Measurements from ENCODE around the gene MNT. TPM values are rescaled to one million over a fixed set of nuclear protein-coding genes. Genes with fewer than 3 reads are reported as not detected.

Gene MNT
- total and polyA plus RNA-seq, 2 donors, result 7.5 to 20.5 TPM

DNA sequence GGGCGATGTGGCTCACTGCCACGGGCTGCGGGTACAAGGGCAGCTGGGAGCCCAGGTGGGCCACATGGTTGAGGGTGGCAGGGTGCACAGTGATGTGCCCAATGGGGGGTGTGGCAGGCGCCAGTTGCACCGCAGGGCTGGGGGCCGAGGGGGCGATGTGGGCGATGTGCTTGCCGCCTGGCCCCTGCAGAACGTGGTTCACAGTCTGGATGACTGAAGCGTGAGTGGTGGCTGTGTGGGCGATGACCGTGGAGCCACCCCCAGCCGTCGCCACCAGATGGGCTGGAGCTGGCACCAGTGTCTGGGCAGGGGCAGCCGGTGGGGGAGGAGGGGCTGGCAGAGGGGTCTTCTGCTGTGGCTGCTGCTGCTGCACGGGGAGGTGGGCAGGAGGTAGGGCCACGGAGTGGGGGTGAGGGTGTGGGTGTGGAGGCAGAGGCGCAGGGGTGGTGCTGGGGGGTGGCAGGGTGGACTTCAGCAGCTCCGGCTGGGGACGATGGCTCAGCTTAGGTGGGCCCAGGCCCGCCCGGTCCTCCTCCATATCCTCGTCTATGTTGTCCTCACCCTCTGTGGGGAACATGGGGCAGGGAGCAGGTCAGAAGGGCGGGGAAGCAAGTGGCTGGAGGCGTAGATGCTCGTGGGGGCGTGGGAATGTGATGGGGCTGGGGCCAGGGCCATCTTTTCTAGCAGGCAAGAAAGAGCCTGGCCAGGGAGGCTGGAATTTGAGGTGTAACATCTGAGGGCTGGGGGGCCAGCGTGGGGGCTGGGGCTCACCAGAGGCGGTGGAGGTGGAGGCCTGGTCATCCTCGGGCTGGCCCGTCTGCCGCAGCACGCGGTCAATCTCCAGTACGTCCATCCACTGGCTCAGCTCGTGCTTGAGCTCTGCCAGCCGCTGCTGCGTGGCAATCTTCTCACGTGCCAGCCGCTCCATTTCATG lies 13.5 kb downstream of the MNT start:
- Histone ChIP-seq H3K4me1 (ENCODE audit: insufficient read depth) (no peaks in the 10 kb centered on the region), H3K4me3 (ENCODE audit: low read depth, low read length) (no peak overlapping the region), H3K36me3 (ENCODE audit: insufficient read depth) (peaks cover 2% of the 10 kb centered on the region), H3K27ac (ENCODE audit: low read depth) (no peak overlapping the region)
- 92% methylated on average over 41 of the region's 41 CpGs for WGBS
- DNase-seq (ENCODE audit: extremely low spot score), result no peak

DNA sequence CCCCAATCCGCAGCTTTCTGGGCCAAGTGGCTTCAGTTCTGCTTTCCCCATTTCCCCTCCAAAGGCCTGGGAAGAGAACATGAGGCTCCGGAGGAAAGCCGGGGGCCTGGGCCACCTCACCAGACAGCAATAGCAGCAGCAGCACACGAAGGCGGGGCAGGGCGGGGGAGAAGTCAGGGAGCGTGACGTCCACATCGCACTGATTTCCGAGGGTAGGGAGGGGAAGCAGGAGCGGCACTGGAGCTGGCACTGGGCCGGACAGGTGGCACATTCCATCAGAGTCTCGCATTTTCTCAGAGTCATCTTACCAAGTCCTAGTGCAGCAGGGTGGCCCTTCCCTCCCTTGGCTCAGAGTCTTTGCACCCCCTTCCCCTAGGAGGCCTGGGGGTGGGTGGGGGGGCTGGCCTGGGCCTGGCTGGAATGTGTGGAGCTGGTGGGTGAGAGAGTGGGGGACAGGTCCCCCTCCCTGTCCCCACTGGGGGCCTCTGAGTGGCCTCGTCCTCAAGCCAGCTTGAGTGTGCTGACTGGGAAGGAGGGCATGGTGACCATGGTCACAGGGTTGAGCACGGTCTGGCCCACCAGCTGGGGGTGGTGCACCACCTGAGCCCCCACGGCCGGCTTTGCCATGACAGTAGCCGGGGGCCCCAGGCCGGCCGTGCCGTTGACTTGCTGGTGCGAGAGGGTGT lies 14.3 kb downstream of the MNT start:
- 83% methylated on average over 22 of the region's 22 CpGs for WGBS
- Histone ChIP-seq H3K27ac (ENCODE audit: low read depth) (no peak overlapping the region), H3K4me1 (ENCODE audit: insufficient read depth) (no peaks in the 10 kb centered on the region), H3K36me3 (ENCODE audit: insufficient read depth) (peaks cover 2% of the 10 kb centered on the region), H3K4me3 (ENCODE audit: low read depth, low read length) (no peak overlapping the region)
- no peak for DNase-seq (ENCODE audit: extremely low spot score)

DNA sequence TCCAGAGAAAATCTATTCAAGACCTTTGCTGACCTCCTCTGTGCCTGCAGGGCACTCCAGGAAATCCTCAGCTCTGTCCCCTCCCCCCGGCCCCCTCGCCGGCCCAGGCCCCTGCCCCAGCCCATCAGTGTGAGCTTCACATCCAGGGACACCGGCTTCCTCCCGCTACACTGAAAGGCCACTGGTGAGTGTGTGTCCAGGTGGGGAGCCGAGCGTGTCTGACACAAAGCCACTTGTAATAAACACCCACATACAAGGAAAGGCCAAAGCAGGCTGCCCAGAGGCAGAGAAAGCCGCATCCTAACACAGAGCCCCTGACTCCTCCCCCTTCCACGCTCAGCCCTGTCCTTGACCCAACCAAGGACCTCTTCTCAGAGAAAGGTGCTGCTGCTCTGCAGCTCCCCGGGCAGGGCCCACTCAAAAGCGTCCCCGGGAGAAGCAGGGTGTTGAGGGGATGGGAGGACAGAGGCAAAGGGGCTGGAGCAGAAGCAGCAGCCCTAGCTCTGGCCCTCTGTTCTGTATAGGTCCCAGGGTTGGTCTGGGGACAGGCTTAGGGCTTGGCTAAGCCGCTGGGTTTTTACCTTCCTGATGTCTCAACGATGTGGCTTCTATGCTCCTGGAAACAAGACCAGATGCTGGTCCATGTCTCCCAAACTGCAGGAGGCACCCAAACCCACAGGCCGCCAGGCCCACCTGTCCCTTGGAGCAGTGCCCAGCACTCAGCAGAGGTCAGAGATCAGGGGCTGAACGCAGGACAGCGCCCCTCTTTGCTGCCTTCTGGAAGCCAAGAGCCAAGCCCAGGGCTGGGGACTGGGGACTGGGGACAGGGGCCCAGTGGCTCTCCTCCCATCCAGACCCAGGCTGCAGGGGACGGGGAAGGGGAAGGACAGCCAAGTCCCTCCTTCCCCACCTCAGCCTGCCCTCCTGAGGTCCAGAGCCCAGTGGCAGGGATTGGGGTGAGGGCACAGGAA lies 15.3 kb downstream of the MNT start:
- DNase-seq (ENCODE audit: extremely low spot score), result no peak
- Histone ChIP-seq H3K4me3 (ENCODE audit: low read depth, low read length) (no peak overlapping the region), H3K36me3 (ENCODE audit: insufficient read depth) (peaks cover 2% of the 10 kb centered on the region), H3K27ac (ENCODE audit: low read depth) (no peak overlapping the region), H3K4me1 (ENCODE audit: insufficient read depth) (no peaks in the 10 kb centered on the region)
- 69% methylated on average over 18 of the region's 18 CpGs for WGBS

DNA sequence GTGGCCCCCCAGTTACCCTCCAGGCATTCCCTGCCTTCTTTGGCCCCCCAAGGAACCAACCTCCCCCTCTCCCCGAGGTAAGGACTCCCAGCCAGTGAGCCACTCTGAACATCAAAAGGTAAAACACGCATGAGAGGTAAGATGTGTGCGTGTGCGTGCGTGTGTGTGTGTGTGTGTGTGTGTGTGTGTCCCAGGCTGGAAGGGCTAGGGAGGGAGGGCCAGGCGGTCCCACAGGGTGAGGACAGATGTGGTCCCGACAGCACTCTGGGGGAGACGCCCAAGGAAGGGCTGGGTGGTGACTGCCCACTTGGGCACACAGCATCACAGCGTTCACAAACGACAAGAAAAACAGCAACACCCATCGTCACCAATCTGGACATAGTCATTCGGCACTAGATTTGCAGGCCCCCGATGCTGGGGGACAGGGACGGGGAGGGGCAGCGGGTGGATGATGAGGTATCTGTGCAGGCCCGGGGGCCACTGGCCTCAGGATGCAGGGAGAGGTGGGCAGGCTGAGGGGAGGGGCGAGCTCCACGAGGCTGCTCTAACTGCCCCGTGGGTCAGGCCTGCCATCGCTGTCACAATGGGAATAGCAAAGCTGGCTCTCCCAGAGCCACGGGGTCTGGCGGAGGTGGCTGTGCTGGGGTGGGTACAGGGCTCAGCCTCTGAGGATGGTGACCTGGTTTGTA lies 16.3 kb downstream of the MNT start:
- WGBS, result 62% methylated on average over 22 of the region's 22 CpGs
- H3K4me1 ChIP-seq (ENCODE audit: insufficient read depth), result no peaks in the 10 kb centered on the region
- no peak overlapping the region for H3K4me3 ChIP-seq (ENCODE audit: low read depth, low read length)
- H3K27ac ChIP-seq (ENCODE audit: low read depth), result no peak overlapping the region
- DNase-seq (ENCODE audit: extremely low spot score), result no peak
- H3K36me3 ChIP-seq (ENCODE audit: insufficient read depth), result peaks cover 2% of the 10 kb centered on the region

DNA sequence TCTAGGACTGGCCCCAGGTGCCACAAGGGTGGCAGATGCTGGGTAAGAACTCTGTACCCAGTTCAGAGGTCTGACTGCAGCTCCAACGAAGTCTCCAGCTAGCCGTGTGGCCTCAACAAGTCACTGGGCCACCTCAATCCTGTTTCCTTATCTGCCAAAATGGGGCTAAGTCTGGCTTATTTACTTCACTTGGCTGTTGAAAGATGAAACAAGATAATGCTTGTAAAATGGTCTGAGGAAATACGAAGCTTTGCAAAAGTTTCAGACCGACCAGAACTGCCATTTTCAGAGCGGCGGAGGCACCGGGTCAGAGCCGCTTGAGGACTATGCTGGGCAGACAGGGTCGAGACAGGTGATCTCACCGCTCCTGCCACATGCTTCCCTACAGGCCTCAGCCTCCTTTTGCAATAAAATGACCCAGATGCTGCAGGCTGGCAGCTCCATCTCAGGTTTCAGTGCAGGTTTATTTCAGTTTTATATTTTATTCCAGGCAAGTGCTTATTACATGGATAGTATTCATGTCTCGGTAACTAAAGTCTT lies 17.2 kb downstream of the MNT start:
- no peaks in the 10 kb centered on the region for H3K4me1 ChIP-seq (ENCODE audit: insufficient read depth)
- no peak overlapping the region for H3K4me3 ChIP-seq (ENCODE audit: low read depth, low read length)
- 54% methylated on average over 11 of the region's 11 CpGs for WGBS

DNA sequence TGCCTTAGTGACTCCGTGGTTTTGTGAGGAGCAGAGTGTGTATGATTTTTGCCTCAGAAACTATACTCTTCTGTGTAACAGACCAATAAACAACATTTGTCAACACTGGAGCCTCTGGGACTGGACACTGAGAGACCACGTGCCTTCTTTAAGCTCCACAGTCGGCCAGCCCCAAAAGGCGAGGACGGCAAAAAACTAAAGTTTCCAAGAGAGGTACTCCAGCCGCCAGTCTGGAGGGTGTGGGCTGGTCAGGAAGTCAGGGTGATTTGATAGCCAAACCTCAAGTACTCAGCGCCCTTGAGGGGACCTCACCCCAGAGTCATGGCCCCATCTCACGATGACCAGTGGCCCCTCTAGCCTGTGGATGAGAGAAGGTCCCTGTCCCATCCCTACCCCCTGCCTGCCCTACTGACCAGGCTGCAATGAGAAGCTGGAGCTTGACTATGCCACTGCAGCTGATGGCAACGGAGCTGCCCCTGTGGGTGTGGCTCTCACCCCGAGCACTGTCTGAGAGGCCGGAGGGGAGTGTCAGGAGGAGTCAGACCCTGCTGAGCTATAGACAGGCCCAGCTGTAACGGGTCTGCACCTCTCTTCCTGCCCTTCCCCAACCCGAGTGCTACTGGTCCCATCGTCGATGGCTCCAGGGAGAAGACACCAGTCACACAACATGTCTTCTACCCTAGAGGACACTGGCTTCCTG lies 19.8 kb downstream of the MNT start:
- Histone ChIP-seq H3K27ac (ENCODE audit: low read depth) (no peak overlapping the region), H3K4me1 (ENCODE audit: insufficient read depth) (no peaks in the 10 kb centered on the region), H3K36me3 (ENCODE audit: insufficient read depth) (peaks cover 1% of the 10 kb centered on the region), H3K4me3 (ENCODE audit: low read depth, low read length) (no peak overlapping the region)
- DNase-seq (ENCODE audit: extremely low spot score), result no peak
- 70% methylated on average over 15 of the region's 15 CpGs for WGBS

More for the DNA sequence above, 17.2 kb downstream of the MNT start:
- Histone ChIP-seq H3K36me3 (ENCODE audit: insufficient read depth) (peaks cover 2% of the 10 kb centered on the region), H3K27ac (ENCODE audit: low read depth) (no peak overlapping the region)
- no peak for DNase-seq (ENCODE audit: extremely low spot score)

DNA sequence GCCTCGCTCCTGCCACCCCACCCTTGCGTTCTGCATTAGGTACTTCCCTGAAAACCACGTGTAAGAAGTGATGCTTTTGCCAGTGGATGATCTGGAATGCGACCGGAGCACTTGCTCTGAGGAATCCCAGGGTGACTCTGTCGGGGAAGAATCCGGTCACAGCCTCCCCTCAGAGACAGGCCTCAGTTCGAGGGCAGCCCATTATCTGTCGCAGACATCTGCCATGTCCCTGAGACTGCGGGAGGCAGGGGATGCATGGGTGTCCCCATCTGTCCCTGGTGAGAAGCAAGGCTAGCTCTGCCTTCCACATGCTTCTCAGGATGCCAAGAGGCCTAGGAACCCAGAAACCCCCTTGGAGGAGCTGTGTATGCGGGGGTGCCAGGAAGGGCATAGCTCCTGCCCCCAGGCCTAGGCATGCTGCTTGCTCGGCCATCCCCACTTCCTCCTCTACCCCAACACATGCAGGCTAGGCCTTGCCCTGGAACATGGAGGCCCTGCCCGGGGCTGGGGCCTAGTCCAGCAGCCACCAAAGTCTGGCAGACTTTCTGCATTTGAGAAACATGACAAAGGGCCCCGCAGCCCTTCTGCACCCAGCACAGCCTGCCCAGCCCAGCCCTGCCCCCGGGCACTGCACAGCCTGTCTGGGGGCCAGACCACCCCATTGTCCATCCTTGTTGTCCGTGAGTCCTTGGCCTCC lies 20.5 kb downstream of the MNT start:
- no peak overlapping the region for H3K4me3 ChIP-seq (ENCODE audit: low read depth, low read length)
- DNase-seq (ENCODE audit: extremely low spot score), result no peak
- WGBS, result 77% methylated on average over 16 of the region's 16 CpGs
- H3K4me1 ChIP-seq (ENCODE audit: insufficient read depth), result no peaks in the 10 kb centered on the region
- H3K36me3 ChIP-seq (ENCODE audit: insufficient read depth), result peaks cover 1% of the 10 kb centered on the region
- no peak overlapping the region for H3K27ac ChIP-seq (ENCODE audit: low read depth)

DNA sequence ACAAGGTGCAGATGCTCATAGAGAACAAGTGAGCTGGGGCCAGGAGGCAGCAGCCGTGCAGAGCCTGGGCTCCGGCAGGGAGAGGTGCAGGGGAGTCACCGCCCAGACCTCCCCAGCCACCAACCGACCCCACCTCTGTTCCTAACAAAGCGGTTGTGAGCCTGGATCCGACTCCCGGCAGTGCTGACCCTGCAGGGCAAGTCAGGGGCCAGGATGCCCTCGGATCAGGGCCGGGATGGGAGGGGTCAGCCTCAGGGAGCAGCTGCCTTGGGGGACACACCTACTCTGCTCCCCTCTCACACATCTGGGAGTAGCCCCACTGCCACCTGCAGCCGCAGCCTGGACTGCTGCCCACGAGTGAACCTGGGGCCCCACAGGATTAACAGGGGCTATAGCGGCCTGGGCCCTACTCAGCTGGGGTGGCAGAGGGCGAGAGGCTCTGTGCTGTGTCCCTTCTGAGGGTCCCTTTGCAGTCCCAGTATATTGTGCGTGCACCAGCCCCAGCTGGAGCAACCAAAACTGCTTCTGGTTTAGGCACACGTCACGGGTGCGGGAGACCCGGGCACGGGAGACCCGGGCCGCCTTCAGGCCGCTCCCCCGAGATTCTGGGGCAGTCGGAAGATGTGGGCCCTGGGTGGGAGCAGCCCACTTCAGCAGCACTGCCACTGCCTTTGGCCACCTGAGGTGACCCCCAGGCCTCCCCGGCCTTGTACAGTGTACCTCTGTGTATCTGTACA lies 21.2 kb downstream of the MNT start:
- no peak overlapping the region for H3K4me3 ChIP-seq (ENCODE audit: low read depth, low read length)
- H3K27ac ChIP-seq (ENCODE audit: low read depth), result no peak overlapping the region
- no peaks in the 10 kb centered on the region for H3K4me1 ChIP-seq (ENCODE audit: insufficient read depth)
- no peak for DNase-seq (ENCODE audit: extremely low spot score)
- WGBS, result 86% methylated on average over 25 of the region's 25 CpGs
- peaks cover 1% of the 10 kb centered on the region for H3K36me3 ChIP-seq (ENCODE audit: insufficient read depth)

DNA sequence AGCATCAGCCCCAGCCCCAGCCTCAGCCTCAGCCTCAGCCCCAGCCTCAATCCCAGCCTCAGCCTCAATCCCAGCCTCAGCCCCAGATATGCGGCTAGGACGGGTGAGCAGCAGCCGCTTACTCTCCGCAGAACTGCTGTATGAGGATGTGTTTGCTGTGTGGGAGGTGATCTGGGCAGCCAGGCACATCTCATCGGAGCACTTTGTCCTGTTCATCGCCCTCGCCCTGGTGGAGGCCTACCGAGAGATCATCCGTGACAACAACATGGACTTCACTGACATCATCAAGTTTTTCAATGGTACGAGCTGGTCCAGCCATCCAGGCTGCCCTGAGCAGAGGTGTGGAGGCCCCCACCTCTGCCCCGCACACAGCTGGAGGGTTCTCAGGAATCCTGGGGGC lies 22.0 kb downstream of the MNT start:
- H3K4me3 ChIP-seq (ENCODE audit: low read depth, low read length), result no peak overlapping the region
- no peak overlapping the region for H3K27ac ChIP-seq (ENCODE audit: low read depth)
- 89% methylated on average over 11 of the region's 11 CpGs for WGBS
- no peaks in the 10 kb centered on the region for H3K4me1 ChIP-seq (ENCODE audit: insufficient read depth)
- peaks cover 1% of the 10 kb centered on the region for H3K36me3 ChIP-seq (ENCODE audit: insufficient read depth)
- DNase-seq (ENCODE audit: extremely low spot score), result no peak

DNA sequence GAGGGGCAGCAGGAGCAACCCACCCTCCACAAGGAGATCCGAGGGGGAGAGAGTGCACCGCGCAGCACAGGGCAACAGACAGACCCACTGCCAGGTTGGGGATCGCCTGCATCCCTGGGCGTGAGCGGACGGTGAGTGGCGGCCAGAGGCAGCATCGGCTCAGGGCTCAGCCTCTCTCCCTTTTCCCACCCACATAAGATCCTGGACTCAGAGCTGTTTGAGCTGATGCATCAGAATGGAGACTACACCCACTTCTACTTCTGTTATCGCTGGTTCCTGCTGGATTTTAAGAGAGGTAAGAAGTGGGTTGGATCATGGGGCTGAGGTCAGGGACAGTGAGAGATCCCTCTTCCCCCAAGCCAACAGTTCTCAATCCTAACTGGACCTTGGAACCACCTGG lies 23.2 kb downstream of the MNT start:
- no peak overlapping the region for H3K4me3 ChIP-seq (ENCODE audit: low read depth, low read length)
- no peak for DNase-seq (ENCODE audit: extremely low spot score)
- WGBS, result 88% methylated on average over 10 of the region's 10 CpGs

DNA sequence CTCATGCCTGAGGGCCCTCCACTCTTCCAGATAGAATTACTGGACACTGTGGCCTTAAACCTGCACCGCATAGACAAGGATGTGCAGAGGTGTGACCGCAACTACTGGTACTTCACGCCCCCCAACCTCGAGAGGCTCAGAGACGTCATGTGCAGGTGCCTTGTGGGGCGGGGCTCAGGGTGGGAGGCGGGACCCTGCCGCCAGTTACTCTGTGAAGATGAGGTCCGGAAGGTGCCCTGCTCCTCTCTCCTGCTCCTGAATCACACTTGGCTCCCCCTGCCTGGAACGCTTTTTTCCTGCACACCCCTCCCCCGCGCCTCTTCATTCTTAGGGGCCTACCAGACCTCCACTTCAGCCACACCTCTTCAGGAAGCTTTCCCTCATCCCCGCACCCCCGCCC lies 24.8 kb downstream of the MNT start:
- Histone ChIP-seq H3K36me3 (ENCODE audit: insufficient read depth) (peaks cover 1% of the 10 kb centered on the region), H3K4me1 (ENCODE audit: insufficient read depth) (no peaks in the 10 kb centered on the region), H3K27ac (ENCODE audit: low read depth) (no peak overlapping the region), H3K4me3 (ENCODE audit: low read depth, low read length) (no peak overlapping the region)
- DNase-seq (ENCODE audit: extremely low spot score), result no peak
- WGBS, result 93% methylated on average over 14 of the region's 14 CpGs

More for the DNA sequence above, 23.2 kb downstream of the MNT start:
- H3K4me1 ChIP-seq (ENCODE audit: insufficient read depth), result no peaks in the 10 kb centered on the region
- peaks cover 1% of the 10 kb centered on the region for H3K36me3 ChIP-seq (ENCODE audit: insufficient read depth)
- no peak overlapping the region for H3K27ac ChIP-seq (ENCODE audit: low read depth)
